NAMALWA (cell line): ENCODE measurements around the gene NUMBL.
"Not testable (repeated sequence)": the region's sequence is repeated elsewhere in the genome, so short reads cannot be mapped to it uniquely, and the experiment has no call there.

Experiments used
- DNase-seq: peaks from one replicate; pipeline ENCODE4 v3.0.0-alpha.2; 2015; ENCODE audit warnings: low spot score

NUMBL gene

GRCh38 chr19:40690050-40690692 is at the start of gene NUMBL:
NUMBL (minus strand) TSS chr19:40690651; CDS start chr19:40690483, 168 bp downstream.
- DNase-seq: no peak

GRCh38 chr19:40739030-40739839 is 48.8 kb upstream of the NUMBL start:
- DNase-seq: no peak

- DNase-seq: no peak
These were observed 46.7 kb upstream of the NUMBL start for GRCh38 chr19:40737102-40737644.

GRCh38 chr19:40736661-40737060 is 46.2 kb upstream of the NUMBL start:
- no peak for DNase-seq

GRCh38 chr19:40735013-40735771 is 44.7 kb upstream of the NUMBL start:
- no peak for DNase-seq

GRCh38 chr19:40733149-40733548 is 42.7 kb upstream of the NUMBL start:
- no peak for DNase-seq

- DNase-seq: not testable (repeated sequence)
These were observed 41.9 kb upstream of the NUMBL start for GRCh38 chr19:40732304-40732703.

GRCh38 chr19:40730065-40730464 is 39.6 kb upstream of the NUMBL start:
- DNase-seq: not testable (repeated sequence)

GRCh38 chr19:40726279-40726678 is 35.8 kb upstream of the NUMBL start:
- no peak for DNase-seq

GRCh38 chr19:40724855-40725254 is 34.4 kb upstream of the NUMBL start:
- no peak for DNase-seq

- DNase-seq: no peak
These were observed 33.9 kb upstream of the NUMBL start for GRCh38 chr19:40724315-40724714.

GRCh38 chr19:40723661-40724254 is 33.3 kb upstream of the NUMBL start:
- DNase-seq: no peak

- no peak for DNase-seq
These were observed 31.6 kb upstream of the NUMBL start for GRCh38 chr19:40721936-40722661.

- no peak for DNase-seq
These were observed 30.7 kb upstream of the NUMBL start for GRCh38 chr19:40721140-40721486.

- no peak for DNase-seq
These were observed 29.0 kb upstream of the NUMBL start for GRCh38 chr19:40719414-40719894.

GRCh38 chr19:40718774-40719391 is 28.4 kb upstream of the NUMBL start:
- peak; percentile 58 for DNase-seq

GRCh38 chr19:40717880-40718773 is 27.7 kb upstream of the NUMBL start:
- DNase-seq: peak; percentile 37

GRCh38 chr19:40717325-40717879 is 27.0 kb upstream of the NUMBL start:
- peak; percentile 32 for DNase-seq
